Measurements from ENCODE around the gene SYNE2.

- no peak for TF ChIP-seq CBFB (CRISPR knock-in tag; IDR thresholded peaks at IDR 0.05; ENCODE audit: low read depth)
- no peak for TF ChIP-seq NFYB (CRISPR knock-in tag; conservative IDR thresholded peaks at IDR 0.05; ENCODE audit: low read depth)
- no peak for TF ChIP-seq GABPB1 (CRISPR knock-in tag; IDR thresholded peaks at IDR 0.05)
- no peak for TF ChIP-seq ZNF396 (CRISPR knock-in tag; IDR thresholded peaks at IDR 0.05; ENCODE audit: borderline replicate concordance)
- TF ChIP-seq AFF4 (CRISPR knock-in tag; IDR thresholded peaks at IDR 0.05; ENCODE audit: borderline replicate concordance), result no peak
- TF ChIP-seq KAT7 (CRISPR knock-in tag; IDR thresholded peaks at IDR 0.05; ENCODE audit: borderline replicate concordance), result no peak
- TF ChIP-seq CTCF (IDR thresholded peaks at IDR 0.05), result no peak
- no peak for TF ChIP-seq SP1 (CRISPR knock-in tag; conservative IDR thresholded peaks at IDR 0.05)
- TF ChIP-seq, protein P1, sequence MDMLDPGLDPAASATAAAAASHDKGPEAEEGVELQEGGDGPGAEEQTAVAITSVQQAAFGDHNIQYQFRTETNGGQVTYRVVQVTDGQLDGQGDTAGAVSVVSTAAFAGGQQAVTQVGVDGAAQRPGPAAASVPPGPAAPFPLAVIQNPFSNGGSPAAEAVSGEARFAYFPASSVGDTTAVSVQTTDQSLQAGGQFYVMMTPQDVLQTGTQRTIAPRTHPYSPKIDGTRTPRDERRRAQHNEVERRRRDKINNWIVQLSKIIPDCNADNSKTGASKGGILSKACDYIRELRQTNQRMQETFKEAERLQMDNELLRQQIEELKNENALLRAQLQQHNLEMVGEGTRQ (CRISPR knock-in tag; IDR thresholded peaks at IDR 0.05), result no peak
- TF ChIP-seq MAX (CRISPR knock-in tag; IDR thresholded peaks at IDR 0.05), result no peak
- TF ChIP-seq, protein P2, sequence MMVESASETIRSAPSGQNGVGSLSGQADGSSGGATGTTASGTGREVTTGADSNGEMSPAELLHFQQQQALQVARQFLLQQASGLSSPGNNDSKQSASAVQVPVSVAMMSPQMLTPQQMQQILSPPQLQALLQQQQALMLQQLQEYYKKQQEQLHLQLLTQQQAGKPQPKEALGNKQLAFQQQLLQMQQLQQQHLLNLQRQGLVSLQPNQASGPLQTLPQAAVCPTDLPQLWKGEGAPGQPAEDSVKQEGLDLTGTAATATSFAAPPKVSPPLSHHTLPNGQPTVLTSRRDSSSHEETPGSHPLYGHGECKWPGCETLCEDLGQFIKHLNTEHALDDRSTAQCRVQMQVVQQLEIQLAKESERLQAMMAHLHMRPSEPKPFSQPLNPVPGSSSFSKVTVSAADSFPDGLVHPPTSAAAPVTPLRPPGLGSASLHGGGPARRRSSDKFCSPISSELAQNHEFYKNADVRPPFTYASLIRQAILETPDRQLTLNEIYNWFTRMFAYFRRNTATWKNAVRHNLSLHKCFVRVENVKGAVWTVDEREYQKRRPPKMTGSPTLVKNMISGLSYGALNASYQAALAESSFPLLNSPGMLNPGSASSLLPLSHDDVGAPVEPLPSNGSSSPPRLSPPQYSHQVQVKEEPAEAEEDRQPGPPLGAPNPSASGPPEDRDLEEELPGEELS (CRISPR knock-in tag; IDR thresholded peaks at IDR 0.05), result no peak
- TF ChIP-seq TCF7 (CRISPR knock-in tag; IDR thresholded peaks at IDR 0.05; ENCODE audit: low read depth), result no peak
Measured at GRCh38 chr14:63924375-63924774, 71.6 kb downstream of the SYNE2 start.
